ENCODE results near the gene KCNK4. TPM values are rescaled to one million over a fixed set of nuclear protein-coding genes. Genes with fewer than 3 reads are reported as not detected.

The KCNK4 gene
- polyA plus RNA-seq, 3 donors: not detected

DNA sequence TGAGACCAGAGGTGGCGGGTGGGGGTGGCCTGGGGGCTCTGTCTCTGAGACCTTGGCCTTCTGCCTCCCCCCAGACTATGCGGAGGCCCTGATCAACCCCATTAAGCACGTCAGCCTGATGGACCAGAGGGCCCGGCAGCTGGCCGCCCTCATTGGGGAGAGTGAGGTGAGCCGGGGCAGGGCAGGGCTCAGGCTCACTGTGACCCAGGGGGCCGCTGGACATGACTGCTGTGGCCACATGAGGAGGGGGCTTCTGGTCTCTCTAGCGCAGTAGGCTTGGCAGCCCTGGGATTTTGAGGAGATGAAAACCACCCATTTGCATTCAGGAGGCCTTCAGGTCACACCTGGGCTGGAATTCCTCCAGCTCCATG, 27.2 kb upstream of the KCNK4 start:
- no peaks in the 10 kb centered on the region for H3K27me3 ChIP-seq (ENCODE audit: control insufficient read depth in 2 of 2, insufficient read depth in 2 of 2, low read length in 2 of 2)
- no peaks in the 10 kb centered on the region for H3K27me3 Mint-ChIP-seq (ENCODE audit: low read depth in 3 of 3)
- no peak overlapping the region for H3K4me3 Mint-ChIP-seq
- H3K4me1 Mint-ChIP-seq: peaks cover 17% of the 10 kb centered on the region
- intact Hi-C loops (cut with micrococcal nuclease): no loop called here
- TF ChIP-seq, protein P1, sequence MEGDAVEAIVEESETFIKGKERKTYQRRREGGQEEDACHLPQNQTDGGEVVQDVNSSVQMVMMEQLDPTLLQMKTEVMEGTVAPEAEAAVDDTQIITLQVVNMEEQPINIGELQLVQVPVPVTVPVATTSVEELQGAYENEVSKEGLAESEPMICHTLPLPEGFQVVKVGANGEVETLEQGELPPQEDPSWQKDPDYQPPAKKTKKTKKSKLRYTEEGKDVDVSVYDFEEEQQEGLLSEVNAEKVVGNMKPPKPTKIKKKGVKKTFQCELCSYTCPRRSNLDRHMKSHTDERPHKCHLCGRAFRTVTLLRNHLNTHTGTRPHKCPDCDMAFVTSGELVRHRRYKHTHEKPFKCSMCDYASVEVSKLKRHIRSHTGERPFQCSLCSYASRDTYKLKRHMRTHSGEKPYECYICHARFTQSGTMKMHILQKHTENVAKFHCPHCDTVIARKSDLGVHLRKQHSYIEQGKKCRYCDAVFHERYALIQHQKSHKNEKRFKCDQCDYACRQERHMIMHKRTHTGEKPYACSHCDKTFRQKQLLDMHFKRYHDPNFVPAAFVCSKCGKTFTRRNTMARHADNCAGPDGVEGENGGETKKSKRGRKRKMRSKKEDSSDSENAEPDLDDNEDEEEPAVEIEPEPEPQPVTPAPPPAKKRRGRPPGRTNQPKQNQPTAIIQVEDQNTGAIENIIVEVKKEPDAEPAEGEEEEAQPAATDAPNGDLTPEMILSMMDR (IDR thresholded peaks at IDR 0.05): no peak
- peaks cover 52 to 73% of the 10 kb centered on the region in 2 donors for H3K36me3 Mint-ChIP-seq
- H3K4me1 ChIP-seq (ENCODE audit: control insufficient read depth in 1 of 2, insufficient read depth in 2 of 2, low read length in 2 of 2): peaks cover 19 to 20% of the 10 kb centered on the region in 2 donors
- no peak overlapping the region for H3K4me3 ChIP-seq (replicated peaks in 1 of 3; ENCODE audit: low read depth in 2 of 3, low read length in 3 of 3)
- peaks cover 7% of the 10 kb centered on the region for H4K20me1 ChIP-seq (ENCODE audit: insufficient read depth, low read length)
- H3K9me3 Mint-ChIP-seq: peaks cover 0 to 4% (median 0%) of the 10 kb centered on the region in 7 donors
- no peaks in the 10 kb centered on the region for H3K79me2 ChIP-seq (ENCODE audit: insufficient read depth, low read length)
- WGBS (ENCODE audit: insufficient coverage): 96% methylated on average over 6 of the region's 8 CpGs
- no peak overlapping the region for H3K4me2 ChIP-seq (replicated peaks; ENCODE audit: extremely low read depth, low read length, poor library complexity, severe bottlenecking)
- no peak overlapping the region for H3K27ac Mint-ChIP-seq
- H3K9me3 ChIP-seq (replicated peaks in 1 of 2; ENCODE audit: control insufficient read depth in 1 of 2, insufficient read depth in 1 of 2, low read length in 2 of 2): no peaks in the 10 kb centered on the region
- H3K9ac ChIP-seq (ENCODE audit: insufficient read depth, low read length, poor library complexity, severe bottlenecking): no peak overlapping the region
- H2AFZ ChIP-seq (ENCODE audit: insufficient read depth, low read depth, low read length, poor library complexity, severe bottlenecking): no peak overlapping the region
- DNase-seq: no peak
- peaks cover 74 to 77% of the 10 kb centered on the region in 2 donors for H3K36me3 ChIP-seq (replicated peaks in 1 of 2; ENCODE audit: control insufficient read depth in 1 of 2, insufficient read depth in 2 of 2, low read length in 2 of 2)
- no peak overlapping the region for H3K27ac ChIP-seq (ENCODE audit: low read depth in 1 of 2, low read length in 2 of 2)

DNA sequence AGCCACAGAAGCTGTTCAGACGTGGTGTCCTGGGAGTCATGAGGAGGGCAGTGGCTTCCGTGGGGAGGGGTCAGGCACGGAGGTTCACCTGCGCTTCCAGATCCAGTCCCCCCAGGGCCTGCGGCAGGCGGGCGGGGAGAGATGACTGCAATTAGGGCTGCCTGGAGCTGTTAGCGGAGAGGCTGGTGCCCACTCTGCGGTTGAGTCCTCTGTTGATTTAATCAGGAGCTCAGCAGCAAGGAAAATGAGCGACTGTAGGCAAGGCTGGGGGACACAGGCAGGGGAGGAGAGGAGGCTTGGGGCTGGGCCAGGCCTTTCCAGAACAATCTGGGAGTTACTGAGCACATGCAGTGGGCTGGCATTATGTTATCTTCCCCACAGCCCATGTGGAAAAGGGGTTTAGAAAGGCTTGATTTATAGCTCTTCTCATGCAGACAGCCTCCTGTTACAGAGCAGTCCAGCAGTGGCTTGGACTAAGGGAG, 26.7 kb upstream of the KCNK4 start:
- H4K20me1 ChIP-seq (ENCODE audit: insufficient read depth, low read length): peaks cover 7% of the 10 kb centered on the region
- H3K4me3 Mint-ChIP-seq: no peak overlapping the region
- H2AFZ ChIP-seq (ENCODE audit: insufficient read depth, low read depth, low read length, poor library complexity, severe bottlenecking): no peak overlapping the region
- H3K4me2 ChIP-seq (replicated peaks; ENCODE audit: extremely low read depth, low read length, poor library complexity, severe bottlenecking): no peak overlapping the region
- no peak for DNase-seq
- no peaks in the 10 kb centered on the region for H3K27me3 ChIP-seq (ENCODE audit: control insufficient read depth in 2 of 2, insufficient read depth in 2 of 2, low read length in 2 of 2)
- H3K4me1 ChIP-seq (ENCODE audit: control insufficient read depth in 1 of 2, insufficient read depth in 2 of 2, low read length in 2 of 2): peaks cover 21 to 24% of the 10 kb centered on the region in 2 donors
- intact Hi-C loops (cut with micrococcal nuclease): no loop called here
- no peak overlapping the region for H3K4me3 ChIP-seq (replicated peaks in 1 of 3; ENCODE audit: low read depth in 2 of 3, low read length in 3 of 3)
- peaks cover 69 to 72% of the 10 kb centered on the region in 2 donors for H3K36me3 ChIP-seq (replicated peaks in 1 of 2; ENCODE audit: control insufficient read depth in 1 of 2, insufficient read depth in 2 of 2, low read length in 2 of 2)
- no peak overlapping the region for H3K9ac ChIP-seq (ENCODE audit: insufficient read depth, low read length, poor library complexity, severe bottlenecking)
- H3K27ac ChIP-seq (ENCODE audit: low read depth in 1 of 2, low read length in 2 of 2): no peak overlapping the region
- WGBS (ENCODE audit: insufficient coverage): 100% methylated on average over 5 of the region's 10 CpGs
- H3K27me3 Mint-ChIP-seq (ENCODE audit: low read depth in 3 of 3): no peaks in the 10 kb centered on the region
- H3K27ac Mint-ChIP-seq: peak overlapping the region in 1 of 7 donors; percentile 79
- peaks cover 19% of the 10 kb centered on the region for H3K4me1 Mint-ChIP-seq
- no peaks in the 10 kb centered on the region for H3K9me3 ChIP-seq (replicated peaks in 1 of 2; ENCODE audit: control insufficient read depth in 1 of 2, insufficient read depth in 1 of 2, low read length in 2 of 2)
- peaks cover 0 to 3% (median 0%) of the 10 kb centered on the region in 7 donors for H3K9me3 Mint-ChIP-seq
- peaks cover 48 to 68% of the 10 kb centered on the region in 2 donors for H3K36me3 Mint-ChIP-seq
- TF ChIP-seq, protein P1 (IDR thresholded peaks at IDR 0.05): no peak
- H3K79me2 ChIP-seq (ENCODE audit: insufficient read depth, low read length): no peaks in the 10 kb centered on the region
